Activated gamma-delta T cell treated with anti-CD3 and anti-CD28 coated beads, Interleukin-2, amount 50 U/mL, for 16 hours (primary cell): ENCODE data around the gene NES.

Experiments used
- DNase-seq: peaks from one replicate; pipeline ENCODE4 v3.0.0-alpha.2; 2020; ENCODE audit warnings: low read depth

NES gene

DNA sequence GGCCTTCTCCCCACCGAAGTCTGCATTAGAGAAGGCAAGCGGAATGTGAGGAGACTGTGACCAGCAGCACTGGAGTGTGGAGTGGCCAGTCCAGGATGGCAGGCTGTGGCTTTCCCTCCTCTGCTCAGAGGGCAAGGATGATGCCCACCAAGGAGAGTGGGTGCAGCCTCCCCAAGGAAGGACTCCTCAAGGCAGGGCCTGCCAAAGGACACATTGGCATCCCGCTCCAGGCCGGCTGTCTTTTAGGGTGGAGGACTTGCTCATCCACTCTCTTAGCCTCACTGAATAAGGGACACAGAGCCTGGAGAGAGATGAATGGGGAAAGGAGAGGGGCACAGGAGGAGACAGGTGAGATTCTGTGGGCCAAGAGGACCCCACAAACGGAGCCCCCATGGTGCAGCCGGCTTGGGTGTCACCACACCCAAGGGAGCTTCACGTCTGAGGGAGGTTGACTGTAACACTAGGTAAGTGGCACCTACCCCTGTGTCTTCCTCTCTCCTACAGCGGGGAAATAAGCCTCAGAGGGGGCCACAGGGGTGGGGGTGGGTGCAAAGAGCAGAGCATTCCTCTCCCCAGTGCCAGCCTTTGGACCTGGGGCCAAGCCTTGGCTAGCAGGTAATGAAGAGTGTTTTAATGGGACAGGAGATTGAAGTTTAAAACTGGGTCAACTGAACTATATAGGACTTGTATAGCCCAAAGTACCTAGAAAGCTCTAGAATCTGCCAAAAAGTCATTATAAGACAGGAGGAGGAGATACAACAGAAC is 4.2 kb upstream of the NES start:
- DNase-seq = no peak

DNA sequence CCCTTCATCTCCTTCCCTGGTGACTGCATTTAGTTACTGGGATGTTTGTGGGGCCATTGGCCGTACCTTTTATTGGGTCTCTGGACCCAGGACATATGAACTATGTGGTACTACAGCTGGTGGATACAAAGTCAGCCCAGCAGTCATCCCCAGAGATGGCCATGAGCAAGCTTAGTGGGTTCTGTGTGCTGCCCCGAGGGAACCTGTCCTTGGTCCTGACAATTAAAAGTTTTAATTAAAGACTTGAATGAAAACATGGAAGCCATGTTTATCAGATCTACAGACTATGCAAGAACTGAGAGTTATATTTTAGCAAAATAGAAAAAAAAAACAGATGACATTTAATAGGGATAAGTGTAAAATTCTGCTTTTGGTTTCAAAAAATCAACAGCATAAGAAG is 2.8 kb upstream of the NES start:
- no peak for DNase-seq

DNA sequence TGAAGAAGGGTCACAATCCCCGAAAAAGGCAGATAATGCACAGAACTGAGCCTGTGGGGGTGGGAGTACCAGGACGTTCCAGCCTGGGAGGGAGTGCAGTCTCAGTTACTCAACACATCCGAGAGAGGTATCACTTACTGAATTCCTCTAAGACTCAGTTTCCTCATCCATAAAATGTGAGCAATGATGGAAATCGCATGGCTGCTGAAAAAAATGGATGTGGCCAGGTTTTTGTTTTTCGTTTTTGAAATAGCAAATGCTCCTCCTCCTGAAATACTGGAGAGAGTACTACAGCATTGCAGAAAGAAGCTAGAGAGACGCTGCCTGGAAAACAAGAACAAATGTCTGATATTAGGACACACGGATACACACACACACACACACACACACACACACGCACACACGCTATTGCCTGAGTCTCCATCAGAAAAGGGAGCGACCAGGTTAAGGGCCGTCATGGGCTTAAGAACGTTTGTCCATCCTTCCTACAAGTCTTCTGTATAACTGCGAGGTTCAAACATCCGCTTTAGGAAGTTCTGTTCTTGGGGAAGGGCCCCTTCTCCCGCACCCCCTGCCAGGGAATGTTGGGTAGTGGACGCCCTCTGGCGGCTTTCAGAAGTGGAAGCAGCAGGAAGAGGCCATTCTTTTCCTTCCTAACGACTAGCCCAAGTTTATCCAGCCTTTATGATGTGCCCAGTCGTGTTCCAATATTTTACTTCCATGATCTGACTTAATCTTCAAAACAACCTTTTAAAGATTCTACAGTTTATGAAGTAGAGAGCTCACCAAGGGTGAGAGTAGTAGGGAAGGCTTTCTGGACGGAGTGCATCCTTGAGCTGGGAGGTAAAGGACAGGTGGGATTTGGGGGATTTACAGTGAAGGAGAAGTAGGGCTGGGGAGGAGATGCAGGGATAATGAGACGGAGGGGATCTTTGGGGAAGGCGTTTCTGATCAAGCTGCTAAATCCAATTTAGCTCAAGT is 699 bp upstream of the NES start:
- DNase-seq = no peak

DNA sequence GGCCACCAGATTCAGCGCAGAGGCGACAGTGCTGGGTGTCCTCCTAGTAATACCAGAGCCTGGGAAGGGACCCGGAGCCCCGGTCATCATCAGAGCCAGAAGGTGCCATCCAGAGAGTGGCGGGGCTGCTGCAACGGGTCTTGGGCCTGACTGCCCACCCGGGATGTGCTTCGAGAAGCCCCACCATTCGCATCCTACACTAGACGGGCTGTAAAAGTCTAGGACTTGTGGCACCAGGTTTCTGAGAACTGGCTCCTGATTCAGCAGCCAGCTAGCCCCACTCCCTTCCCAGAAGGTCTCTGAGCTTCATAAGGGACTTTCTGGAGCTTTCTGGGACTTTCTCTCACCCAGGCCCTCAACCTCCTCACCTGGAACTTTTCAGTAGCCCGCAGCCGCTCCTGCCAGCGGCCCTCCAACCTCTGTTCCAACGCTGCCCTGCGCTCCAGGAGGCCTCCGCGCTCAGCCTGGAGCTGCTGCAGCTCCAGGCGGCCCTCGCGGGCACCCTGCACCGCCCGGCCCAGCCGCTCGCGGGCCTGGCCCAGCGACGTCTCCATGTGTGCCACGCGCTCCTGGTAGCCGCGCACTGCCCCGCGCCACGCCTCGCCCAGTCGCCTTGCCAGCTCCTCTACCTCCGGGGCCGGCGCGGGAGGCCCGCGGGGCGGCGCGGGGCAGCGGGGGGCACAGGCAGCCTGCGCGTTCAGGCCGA is 940 bp downstream of the NES start:
- DNase-seq = no peak

- DNase-seq = no peak
These were observed 1.7 kb downstream of the NES start for GRCh38 chr1:156675210-156676113.

- no peak for DNase-seq
These were observed 3.7 kb downstream of the NES start for GRCh38 chr1:156673387-156674121.

DNA sequence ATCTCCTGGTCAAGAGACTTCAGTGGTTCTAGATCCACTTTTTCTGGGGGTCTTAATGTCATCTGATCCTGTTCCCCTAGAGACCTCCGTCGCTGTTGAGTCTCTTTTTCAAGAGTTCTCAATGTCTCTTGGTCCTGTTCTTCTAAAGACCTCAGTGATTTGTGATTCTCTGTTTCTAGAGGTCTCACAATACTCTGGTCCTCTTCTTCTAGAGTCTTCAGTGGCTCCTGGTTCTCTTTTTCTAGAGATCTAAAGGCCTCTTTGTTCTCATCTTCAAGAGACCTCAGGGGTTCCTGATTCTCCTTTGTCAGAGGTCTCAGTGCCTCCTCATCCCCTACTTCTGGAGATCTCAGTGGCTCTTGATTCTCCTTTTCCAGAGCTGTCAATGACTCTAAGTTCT is 5.4 kb downstream of the NES start:
- DNase-seq = no peak

GRCh38 chr1:156670791-156671190 is 6.4 kb downstream of the NES start:
- DNase-seq = no peak

GRCh38 chr1:156670359-156670758 is 6.8 kb downstream of the NES start:
- DNase-seq = no peak

DNA sequence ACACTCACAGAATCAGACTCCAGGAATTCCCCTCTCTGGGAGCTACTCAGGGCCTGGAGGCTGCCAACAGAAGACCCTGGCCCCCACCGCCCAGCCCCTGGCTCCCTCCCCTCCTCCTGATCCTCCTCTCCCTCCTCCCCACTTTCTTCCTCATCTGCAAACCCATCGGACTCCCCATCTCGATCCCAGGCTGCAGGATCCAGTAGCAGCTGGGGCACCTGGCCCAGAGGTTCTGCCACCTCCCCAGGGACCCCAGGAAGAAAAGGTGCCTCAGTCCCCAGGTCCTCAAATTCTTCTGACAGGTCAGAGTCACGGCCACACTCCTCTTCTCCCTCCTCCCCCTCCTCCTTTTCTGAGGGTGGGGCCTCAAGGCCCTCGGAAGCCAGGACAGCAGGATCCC is 7.4 kb downstream of the NES start:
- DNase-seq = no peak

DNA sequence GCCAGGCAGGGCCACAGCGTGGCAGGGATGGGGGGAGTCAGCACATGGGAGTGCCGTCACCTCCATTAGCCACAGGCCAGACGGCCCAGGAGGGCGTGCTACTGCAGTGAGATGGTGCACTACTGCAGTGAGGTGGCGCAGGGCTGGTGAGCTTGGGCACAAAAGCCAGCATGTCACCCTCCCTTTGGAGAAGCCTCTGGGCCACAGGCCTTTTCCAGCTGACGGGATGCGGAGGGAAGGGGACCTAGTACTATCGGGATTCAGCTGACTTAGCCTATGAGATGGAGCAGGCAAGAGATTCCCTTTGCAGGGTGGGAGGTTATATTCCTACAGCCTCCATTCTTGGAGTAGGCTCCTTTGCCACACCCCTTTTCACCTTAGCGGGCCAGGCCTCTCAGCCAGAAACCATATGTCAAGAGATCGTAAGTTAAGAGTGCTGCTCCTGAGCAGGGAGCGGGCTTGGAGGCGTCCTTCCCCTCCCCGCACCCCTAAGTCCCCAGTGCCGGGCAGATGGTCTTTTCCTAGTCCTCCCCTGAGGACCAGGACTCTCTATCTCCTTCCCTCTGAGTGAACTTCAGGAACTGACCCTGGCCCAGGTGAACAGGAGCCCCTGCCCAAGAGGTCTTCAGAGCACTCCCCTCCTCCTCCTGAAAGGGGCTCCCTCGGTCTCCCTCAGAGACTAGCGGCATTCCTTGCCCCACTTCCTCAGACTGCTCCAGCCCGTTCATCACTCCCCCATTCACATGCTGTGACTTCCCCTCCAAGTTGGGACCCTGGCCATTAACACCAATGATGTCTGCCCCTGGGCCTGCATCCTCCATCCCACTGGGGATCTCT is 8.2 kb downstream of the NES start:
- DNase-seq = no peak

DNA sequence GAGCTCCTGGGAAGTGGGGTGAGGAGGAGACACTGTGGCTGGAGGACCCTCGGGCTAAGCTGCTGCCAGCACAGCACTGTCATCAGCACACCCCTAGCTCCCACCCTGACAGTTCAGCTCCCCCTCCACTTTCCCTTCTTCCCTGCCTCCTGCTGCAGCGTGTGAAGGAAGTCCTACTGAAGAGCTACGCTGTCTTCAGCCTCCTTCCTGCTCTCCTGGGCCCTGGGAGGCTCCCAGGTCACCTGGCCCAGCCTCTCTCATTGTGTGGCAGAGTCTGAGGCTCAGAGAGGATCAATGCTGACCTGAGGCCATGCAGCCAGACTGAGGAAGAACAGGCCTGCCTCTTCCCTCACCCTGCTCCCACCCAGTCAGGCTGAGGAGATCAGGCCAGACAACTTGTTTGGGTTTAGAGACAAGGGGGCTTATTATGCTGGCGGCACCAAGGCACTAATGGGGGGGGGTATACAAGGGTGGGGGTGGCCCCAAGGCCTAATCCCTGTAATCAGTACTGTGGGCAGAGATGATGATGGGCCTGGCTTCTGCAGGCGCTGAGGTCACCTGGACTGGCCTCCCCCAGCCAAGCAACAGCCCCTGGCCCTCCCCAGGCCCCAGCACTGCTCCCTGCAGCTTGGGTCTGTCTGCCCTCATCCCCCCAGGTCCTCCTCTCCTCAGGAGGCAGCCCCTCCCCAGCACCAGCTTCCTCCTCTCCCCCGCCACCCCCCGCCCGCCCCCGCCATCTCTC is 9.1 kb downstream of the NES start:
- no peak for DNase-seq

DNA sequence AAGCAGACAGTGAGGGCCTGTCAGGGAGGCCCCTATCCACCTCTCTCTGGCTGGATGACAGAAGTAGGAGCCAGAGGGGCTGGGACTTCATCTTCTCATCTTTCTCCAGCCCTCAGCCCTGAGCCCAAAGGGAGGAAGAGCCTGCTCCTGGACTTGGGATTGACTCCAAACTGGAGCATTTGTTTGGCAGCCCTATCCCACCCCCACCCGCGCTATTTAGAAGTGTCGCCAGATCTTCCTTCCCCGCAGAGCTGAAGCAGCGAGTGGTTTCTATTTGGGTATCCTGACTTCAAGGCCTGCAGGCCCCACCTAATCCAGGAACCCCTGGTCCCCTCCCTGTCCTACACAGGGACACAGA is 9.6 kb downstream of the NES start:
- no peak for DNase-seq

GRCh38 chr1:156666862-156667609 is 10.2 kb downstream of the NES start:
- DNase-seq = no peak

DNA sequence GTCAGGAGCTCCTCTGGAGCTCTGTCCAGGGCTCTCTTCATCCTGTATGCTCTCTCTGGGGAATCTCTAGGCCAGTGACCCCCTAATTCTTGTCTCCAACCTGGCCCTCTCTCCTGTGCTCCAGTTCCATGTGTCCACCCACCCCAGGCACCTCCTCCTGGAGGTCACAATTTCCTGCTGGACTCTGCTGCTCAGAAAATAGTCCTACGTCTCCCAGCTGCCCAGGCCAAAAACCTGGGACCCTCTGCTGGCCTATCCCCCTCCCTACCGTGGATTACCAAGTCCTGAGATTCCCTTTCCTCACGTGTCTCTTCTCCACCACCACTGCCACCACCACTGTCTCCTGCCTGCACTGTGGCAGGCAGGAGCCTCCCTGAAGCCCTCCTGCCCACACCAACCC is 11.7 kb downstream of the NES start:
- no peak for DNase-seq

GRCh38 chr1:156664767-156665411 is 12.3 kb downstream of the NES start:
- DNase-seq = no peak

GRCh38 chr1:156664046-156664766 is 13.0 kb downstream of the NES start:
- DNase-seq = no peak
